ENCODE data around the gene TFAP2D.

DNA sequence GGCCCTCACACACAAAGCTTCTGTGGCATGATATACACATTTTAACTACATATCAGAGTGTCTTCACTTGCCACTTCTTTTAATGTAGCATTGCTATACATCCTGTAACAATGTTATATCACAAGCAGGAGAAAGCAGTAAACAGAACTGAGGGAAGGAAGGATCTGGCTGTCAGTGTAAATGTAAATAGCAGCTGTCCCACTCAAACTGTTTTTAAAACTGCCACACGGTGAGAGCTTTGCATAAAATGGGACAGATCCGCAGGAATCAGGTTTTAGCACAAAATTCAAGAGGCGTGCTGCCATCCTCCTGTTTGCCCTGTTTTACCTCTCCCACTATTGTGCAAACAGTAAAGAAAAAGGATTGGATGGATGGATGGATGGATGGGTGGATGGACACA is 28.8 kb downstream of the TFAP2D start:
- TF ChIP-seq EP300 (IDR thresholded peaks at IDR 0.05) (no peak), CTCF (IDR thresholded peaks at IDR 0.05) (no peak), POLR2A (IDR thresholded peaks at IDR 0.05; ENCODE audit: low read depth) (no peak), POLR2AphosphoS5 (IDR thresholded peaks at IDR 0.05) (no peak)

Measured in esophagus muscularis mucosa (tissue), 4 donors.